Measurements from ENCODE around the gene USE1.

DNA sequence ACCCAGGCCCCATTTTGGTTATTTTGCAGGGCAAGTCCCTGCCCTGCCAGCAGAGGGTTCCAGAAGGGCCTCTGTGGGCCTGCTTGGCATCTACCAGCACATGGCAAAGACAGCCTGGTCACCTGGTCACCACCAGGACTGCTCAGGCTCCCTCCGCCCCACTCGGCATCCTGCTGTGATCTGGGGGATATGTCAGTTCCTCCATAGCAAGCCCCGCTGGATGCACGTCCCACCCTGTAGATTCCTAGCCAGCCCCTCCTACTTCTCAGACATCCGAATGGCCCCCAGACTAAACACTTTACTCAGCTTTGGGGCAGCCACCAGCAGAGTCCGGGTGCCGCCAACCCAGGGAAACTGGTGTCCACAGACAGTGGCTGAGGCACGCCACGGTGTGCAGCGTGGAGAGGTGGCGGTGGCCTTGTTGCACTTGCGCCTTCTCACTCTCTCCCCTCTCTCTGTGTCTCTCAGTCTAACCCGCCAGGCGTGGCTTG lies 31.8 kb upstream of the USE1 start:
- TF ChIP-seq, protein P1, sequence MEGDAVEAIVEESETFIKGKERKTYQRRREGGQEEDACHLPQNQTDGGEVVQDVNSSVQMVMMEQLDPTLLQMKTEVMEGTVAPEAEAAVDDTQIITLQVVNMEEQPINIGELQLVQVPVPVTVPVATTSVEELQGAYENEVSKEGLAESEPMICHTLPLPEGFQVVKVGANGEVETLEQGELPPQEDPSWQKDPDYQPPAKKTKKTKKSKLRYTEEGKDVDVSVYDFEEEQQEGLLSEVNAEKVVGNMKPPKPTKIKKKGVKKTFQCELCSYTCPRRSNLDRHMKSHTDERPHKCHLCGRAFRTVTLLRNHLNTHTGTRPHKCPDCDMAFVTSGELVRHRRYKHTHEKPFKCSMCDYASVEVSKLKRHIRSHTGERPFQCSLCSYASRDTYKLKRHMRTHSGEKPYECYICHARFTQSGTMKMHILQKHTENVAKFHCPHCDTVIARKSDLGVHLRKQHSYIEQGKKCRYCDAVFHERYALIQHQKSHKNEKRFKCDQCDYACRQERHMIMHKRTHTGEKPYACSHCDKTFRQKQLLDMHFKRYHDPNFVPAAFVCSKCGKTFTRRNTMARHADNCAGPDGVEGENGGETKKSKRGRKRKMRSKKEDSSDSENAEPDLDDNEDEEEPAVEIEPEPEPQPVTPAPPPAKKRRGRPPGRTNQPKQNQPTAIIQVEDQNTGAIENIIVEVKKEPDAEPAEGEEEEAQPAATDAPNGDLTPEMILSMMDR (IDR thresholded peaks at IDR 0.05; ENCODE audit: low read length) = no peak
- TF ChIP-seq EZH2 (optimal IDR thresholded peaks at IDR 0.05; ENCODE audit: low read depth, low read length) (no peak), EZH2phosphoT487 (IDR thresholded peaks at IDR 0.05; ENCODE audit: low read length) (no peak)

All from MM.1S (cell line).